RCC 7860 (cell line): ENCODE results near the gene KRT34.
"Not testable (repeated sequence)": the region's sequence is repeated elsewhere in the genome, so short reads cannot be mapped to it uniquely, and the experiment has no call there.

ENCODE experiments used
- DNase-seq: peaks from one replicate; pipeline ENCODE4 v3.0.0-alpha.2; 2015; ENCODE audit warnings: low spot score
- FAIRE-seq: peaks from 2 replicates; lab custom pipeline; 2012; peaks lifted over from hg19 to GRCh38; lab: Jason Lieb, UNC

Gene KRT34

DNA sequence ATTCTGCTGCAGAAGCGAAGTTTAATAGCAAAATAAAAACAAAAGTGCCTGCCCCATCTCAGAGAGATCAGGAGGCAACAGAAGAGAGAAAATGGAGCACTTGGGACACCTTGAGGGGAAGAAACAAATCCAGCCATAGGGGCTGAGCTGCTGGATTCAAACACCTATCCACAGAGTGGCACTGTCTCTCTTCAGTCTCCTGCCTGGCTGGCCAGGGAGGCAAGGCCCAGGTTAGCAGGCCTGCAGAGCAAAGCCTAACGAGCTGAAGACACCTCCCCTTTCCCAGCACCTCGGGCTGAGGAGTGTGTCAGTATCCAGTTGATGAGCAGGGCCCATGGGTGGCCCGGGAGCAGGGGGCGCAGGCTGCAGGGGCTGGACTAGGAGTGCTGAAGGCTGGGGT lies 24.1 kb upstream of the KRT34 start:
- DNase-seq (no peak), FAIRE-seq (no peak)

- peak; percentile 98 for DNase-seq
- FAIRE-seq = peak; percentile 97
Measured at GRCh38 chr17:41404024-41404671, 22.0 kb upstream of the KRT34 start.

GRCh38 chr17:41403404-41404023 lies 21.4 kb upstream of the KRT34 start:
- DNase-seq (no peak), FAIRE-seq (no peak)

DNA sequence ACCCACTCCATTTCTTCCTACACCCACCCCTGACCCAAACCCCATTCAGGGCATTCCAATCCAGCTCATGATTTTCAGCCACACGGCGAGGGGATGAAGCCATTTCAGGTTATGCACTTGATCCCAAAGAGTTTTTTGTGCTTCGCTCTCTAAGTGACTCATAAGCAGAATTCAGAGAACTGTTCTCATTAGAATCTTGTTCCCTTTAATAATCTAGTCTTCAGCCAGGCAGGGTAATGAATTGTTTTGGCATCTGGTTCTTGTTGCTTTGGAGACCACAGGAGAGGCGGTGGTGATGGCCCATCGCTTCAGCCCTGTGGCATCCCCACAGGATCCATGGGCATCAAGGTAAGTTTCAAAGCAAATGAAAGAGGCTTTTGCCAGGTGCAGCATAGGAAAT lies 20.1 kb upstream of the KRT34 start:
- FAIRE-seq = no peak

GRCh38 chr17:41396996-41397660 lies 15.0 kb upstream of the KRT34 start, which contains the start of gene KRT31:
KRT31 (minus strand) TSS chr17:41397608; CDS start chr17:41397539, 69 bp downstream.
- DNase-seq = no peak
- FAIRE-seq = no peak

More for the DNA sequence above, 20.1 kb upstream of the KRT34 start:
- no peak for DNase-seq

DNA sequence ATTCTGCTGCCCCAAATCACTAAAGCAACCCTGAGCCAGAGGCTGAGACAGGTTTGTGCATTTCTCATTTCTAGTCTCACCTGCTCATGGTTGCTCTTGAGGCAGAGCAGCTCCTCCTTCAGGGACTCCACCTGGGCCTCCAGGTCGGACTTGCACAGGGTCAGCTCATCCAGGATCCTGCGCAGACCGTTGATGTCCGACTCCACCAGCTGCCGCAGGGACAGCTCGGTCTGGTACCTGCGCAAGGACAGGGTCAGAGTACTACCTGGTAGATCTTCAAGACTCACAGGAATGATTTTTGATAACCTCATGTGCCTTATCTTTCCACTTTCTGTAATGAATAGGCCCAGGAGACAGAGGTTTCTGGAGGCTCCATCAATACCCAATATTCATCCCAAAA lies 14.2 kb upstream of the KRT34 start:
- FAIRE-seq (no peak), DNase-seq (no peak)

DNA sequence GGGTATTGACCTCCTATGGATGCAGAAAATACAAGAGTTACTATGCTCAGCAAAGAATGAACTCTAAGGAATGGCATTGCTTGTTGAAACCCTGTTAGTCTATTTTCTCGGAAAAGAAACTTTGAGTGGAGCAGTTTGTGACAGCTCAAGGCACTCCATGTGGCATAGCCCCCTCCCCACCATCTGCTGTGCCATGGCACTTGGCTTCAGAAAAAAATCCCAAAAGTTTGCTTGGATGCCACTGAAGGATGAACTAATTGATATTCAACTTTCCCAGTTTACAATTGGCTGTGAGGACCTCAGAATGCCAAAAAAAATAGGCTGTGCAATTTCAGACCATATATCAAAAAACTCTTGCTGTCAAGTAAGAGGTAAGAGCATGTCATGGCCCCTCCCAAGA lies 13.5 kb upstream of the KRT34 start:
- no peak for DNase-seq
- FAIRE-seq = no peak

DNA sequence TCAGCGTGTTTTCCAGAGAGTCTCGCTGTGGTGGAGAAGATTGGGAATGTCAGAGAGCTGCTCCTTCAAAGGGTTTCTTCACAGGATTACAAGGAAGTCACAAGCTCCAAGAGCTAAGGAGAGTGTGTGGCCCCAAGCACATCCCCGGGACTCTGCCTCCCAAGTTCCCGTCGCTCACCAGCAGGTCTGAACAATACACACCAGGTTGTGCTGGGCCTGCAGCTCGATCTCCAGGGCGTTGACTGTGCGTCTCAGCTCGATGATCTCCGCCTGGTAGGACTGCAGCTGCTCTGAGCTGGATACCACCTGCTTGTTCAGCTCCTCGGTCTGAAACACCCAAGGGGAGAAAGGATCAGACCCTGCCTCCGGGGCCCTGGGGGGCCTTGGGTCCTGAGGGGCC lies 12.9 kb upstream of the KRT34 start:
- DNase-seq, FAIRE-seq: not testable (repeated sequence)

- FAIRE-seq = peak; percentile 36
- DNase-seq = peak; percentile 37
Measured at GRCh38 chr17:41394254-41394996, 12.3 kb upstream of the KRT34 start.

DNA sequence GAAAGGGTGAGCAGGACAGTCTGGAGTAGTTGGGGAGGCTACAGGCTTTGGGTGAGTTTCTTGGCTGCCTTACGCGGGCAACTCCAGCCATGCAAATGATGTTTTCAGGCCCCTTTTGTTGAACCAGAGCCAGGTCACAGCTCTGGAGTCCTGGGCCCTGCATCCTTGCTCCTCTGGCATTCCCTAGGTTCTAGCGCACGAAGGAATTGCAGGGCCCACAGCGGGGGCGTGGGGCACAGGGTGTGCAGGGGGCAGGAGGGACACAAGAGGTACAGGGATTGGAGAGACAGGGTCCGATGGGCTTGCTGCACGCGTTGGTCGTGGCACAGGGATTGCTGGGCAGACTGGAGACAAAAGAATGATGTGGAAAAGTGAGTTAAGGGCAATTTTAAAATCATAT lies 11.7 kb upstream of the KRT34 start:
- no peak for DNase-seq
- no peak for FAIRE-seq

DNA sequence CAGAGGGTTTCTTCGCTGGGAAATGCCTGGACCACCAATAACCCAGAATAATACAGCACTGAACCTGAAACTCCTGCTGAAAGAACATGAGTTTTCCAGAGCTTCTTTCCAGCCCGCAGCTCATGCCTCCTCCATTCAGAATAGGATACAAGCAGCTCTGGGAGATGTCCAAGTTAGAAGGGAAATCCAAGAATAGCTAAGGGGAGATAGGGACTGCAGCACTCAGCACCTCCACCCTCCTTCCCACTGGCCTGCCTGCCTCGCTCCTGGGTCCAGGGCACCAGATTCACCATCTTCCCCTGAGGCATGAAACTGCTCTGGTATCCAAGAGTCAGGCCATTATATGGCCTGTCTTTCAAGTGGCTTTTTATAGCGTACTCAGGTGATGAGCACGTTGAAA lies 11.2 kb upstream of the KRT34 start:
- no peak for DNase-seq
- FAIRE-seq = no peak

GRCh38 chr17:41392278-41392677 lies 10.2 kb upstream of the KRT34 start:
- peak; percentile 86 for FAIRE-seq
- peak; percentile 40 for DNase-seq

GRCh38 chr17:41391535-41391934 lies 9.4 kb upstream of the KRT34 start:
- FAIRE-seq (no peak), DNase-seq (no peak)

- no peak for FAIRE-seq
- DNase-seq = no peak
Measured at GRCh38 chr17:41390411-41390938, 8.4 kb upstream of the KRT34 start.

- FAIRE-seq (no peak), DNase-seq (no peak)
Measured at GRCh38 chr17:41387670-41388069, 5.6 kb upstream of the KRT34 start.

DNA sequence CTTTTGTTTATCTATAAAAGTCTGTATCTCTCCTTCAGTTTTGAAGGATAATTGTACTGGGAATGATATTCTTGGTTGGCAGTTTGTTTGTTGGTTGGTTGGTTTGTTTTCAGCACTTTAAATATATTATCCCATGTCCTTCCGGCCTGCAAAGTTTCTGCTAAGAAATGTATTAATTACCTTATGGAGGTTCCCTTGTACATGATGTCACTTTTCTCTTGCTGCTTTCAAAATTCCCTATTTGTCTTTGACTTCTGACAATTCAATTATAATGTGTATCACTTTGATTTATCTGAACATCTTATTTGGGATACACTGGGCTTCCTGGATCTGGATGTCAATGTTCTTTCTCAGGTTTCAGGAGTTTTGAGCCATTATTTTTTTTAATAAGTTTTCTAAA lies 4.1 kb upstream of the KRT34 start:
- FAIRE-seq (no peak), DNase-seq (no peak)

- no peak for DNase-seq
- no peak for FAIRE-seq
Measured at GRCh38 chr17:41383690-41384089, 1.6 kb upstream of the KRT34 start.

- no peak for DNase-seq
- FAIRE-seq = no peak
Measured at GRCh38 chr17:41382394-41382793, 288 bp upstream of the KRT34 start.

DNA sequence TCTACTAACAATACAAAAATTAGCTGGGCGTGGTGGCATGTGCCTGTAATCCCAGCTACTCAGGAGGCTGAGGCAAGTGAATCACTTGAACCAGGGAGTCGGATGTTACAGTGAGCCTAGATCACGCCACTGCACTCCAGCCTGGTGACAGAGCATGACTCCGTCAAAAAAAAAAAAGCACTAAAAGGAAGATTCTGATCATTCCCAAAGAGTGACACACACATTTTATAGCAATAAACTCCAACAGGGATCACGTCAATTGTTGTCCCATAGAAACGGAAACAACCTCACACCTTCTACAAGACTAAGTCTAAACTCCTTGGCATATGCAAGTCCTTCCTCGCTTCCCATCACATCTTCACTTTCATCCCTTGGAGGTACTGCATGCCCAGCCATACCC lies 2.0 kb downstream of the KRT34 start:
- DNase-seq = peak; percentile 91
- peak; percentile 79 for FAIRE-seq

GRCh38 chr17:41377546-41377945 lies 4.6 kb downstream of the KRT34 start:
- DNase-seq = no peak
- no peak for FAIRE-seq

DNA sequence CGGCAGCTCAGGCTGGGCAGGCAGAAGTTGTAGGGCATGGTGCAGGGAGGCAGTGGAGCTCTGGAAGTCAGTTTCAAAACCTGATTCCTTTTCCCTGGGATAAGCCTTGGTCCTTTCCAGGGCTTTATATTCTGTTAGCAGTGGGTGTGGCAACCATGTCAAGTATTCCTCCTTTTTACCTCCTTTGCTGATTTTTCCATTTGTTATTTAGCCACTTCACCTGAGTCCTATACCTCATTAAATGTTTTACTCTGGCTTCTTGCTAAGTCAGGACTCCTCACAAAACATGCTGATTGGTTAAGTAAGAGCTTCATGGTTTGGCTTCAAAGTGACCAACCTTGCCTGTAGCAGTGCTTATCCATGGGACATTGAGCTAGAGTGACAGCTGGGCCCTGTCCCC lies 12.4 kb downstream of the KRT34 start, which contains the start of gene KRT33B:
Gene KRT33B, minus strand, starts transcription at position 101 of the 400 bp plus-strand sequence. Its CDS starts 63 bp downstream, at position 38.
- DNase-seq (no peak), FAIRE-seq (no peak)
